WTC11 (cell line): ENCODE measurements around the gene CLCN6.

ENCODE experiments used
- CREB1 ChIP-seq: sonication (generic); formaldehyde crosslinking; IDR thresholded peaks from 2 replicates; pipeline ENCODE4 v1.8.0; 2023; ENCODE audit warnings: mild to moderate bottlenecking, missing genetic modification reagents
- CTCF ChIP-seq: fragments of 200-600 bp; IDR thresholded peaks from 2 replicates; pipeline ENCODE4 v1.8.0; 2022; ENCODE audit warnings: antibody characterized with exemption
- ELF4 ChIP-seq: sonication (generic); formaldehyde crosslinking; IDR thresholded peaks from 2 replicates; pipeline ENCODE4 v1.8.1; 2022; ENCODE audit warnings: low read depth, mild to moderate bottlenecking, moderate library complexity, missing genetic modification reagents
- ESRRA ChIP-seq: sonication (generic); formaldehyde crosslinking; IDR thresholded peaks from 2 replicates; pipeline ENCODE4 v1.8.1; 2022; ENCODE audit warnings: mild to moderate bottlenecking, missing genetic modification reagents, borderline replicate concordance
- STAT6 ChIP-seq: sonication (generic); formaldehyde crosslinking; conservative IDR thresholded peaks from 2 replicates; pipeline ENCODE4 v1.8.1; 2023; ENCODE audit warnings: mild to moderate bottlenecking, low read depth, missing genetic modification reagents, moderate library complexity
- ZBTB21 ChIP-seq: sonication (generic); formaldehyde crosslinking; IDR thresholded peaks from 2 replicates; pipeline ENCODE4 v1.8.1; 2023; ENCODE audit warnings: mild to moderate bottlenecking, missing genetic modification reagents, borderline replicate concordance
- ZNF512 ChIP-seq: sonication (generic); formaldehyde crosslinking; IDR thresholded peaks from 2 replicates; pipeline ENCODE4 v1.8.1; 2022; ENCODE audit warnings: missing genetic modification reagents, borderline replicate concordance

GRCh38 chr1:11839727-11840705, 34.0 kb downstream of the CLCN6 start:
- no peak for TF ChIP-seq ESRRA
- TF ChIP-seq ZBTB21 (CRISPR knock-in tag), result no peak
- no peak for TF ChIP-seq STAT6 (CRISPR knock-in tag)
- no peak for TF ChIP-seq ELF4 (CRISPR knock-in tag)
- no peak for TF ChIP-seq CTCF
- TF ChIP-seq ZNF512 (CRISPR knock-in tag), result no peak
- TF ChIP-seq CREB1, result no peak
